GM12864 (cell line): Measurements from ENCODE around the gene TGOLN2.
"Not testable (repeated sequence)": the region's sequence is repeated elsewhere in the genome, so short reads cannot be mapped to it uniquely, and the experiment has no call there.

ENCODE experiments used
- DNase-seq: peaks from one replicate; pipeline ENCODE4 v3.0.0-alpha.2; 2011; ENCODE audit warnings: low read depth
- H3K4me3 ChIP-seq: 2 replicates; pipeline ENCODE4 v1.5.1; 2011; ENCODE audit warnings: mild to moderate bottlenecking, low read depth, low read length, control low read depth
- CTCF ChIP-seq: IDR thresholded peaks from 2 replicates; pipeline ENCODE4 v1.5.1; 2011; ENCODE audit warnings: low read depth, mild to moderate bottlenecking, moderate library complexity, low read length, control low read depth, inconsistent platforms; ENCODE audit errors: missing control alignments

The TGOLN2 gene

GRCh38 chr2:85354286-85355072 lies 26.7 kb upstream of the TGOLN2 start, which contains the start of the genes ELMOD3 and RETSAT:
ELMOD3 (plus strand) TSS chr2:85354769; CDS start chr2:85357199, 2,430 bp downstream.
RETSAT (minus strand) TSS chr2:85354528; CDS start chr2:85354507, 21 bp downstream.
- H3K4me3 ChIP-seq: peak within 1 kb of the TSS; percentile 99
- DNase-seq: peak; percentile 99
- TF ChIP-seq CTCF: no peak

GRCh38 chr2:85353876-85354285 lies 26.1 kb upstream of the TGOLN2 start:
- DNase-seq: no peak
- H3K4me3 ChIP-seq: peak overlapping the region; percentile 99
- TF ChIP-seq CTCF: no peak

GRCh38 chr2:85347599-85347998 lies 19.8 kb upstream of the TGOLN2 start:
- TF ChIP-seq CTCF: no peak
- H3K4me3 ChIP-seq: no peak overlapping the region
- DNase-seq: no peak

GRCh38 chr2:85344356-85344954 lies 16.7 kb upstream of the TGOLN2 start:
- no peak overlapping the region for H3K4me3 ChIP-seq
- TF ChIP-seq CTCF: no peak
- DNase-seq: no peak

GRCh38 chr2:85343207-85343895 lies 15.6 kb upstream of the TGOLN2 start:
- not testable (repeated sequence) for H3K4me3 ChIP-seq, DNase-seq

GRCh38 chr2:85342156-85342555 lies 14.4 kb upstream of the TGOLN2 start:
- DNase-seq: no peak
- TF ChIP-seq CTCF: no peak
- H3K4me3 ChIP-seq: no peak overlapping the region
